Mammary epithelial cell (primary cell): ENCODE data around the gene MTX2.

Experiments used
- EZH2 ChIP-seq: IDR thresholded peaks from 2 replicates; pipeline ENCODE4 v1.6.1; 2012; ENCODE audit warnings: low read length, inconsistent platforms, borderline replicate concordance
- TF ChIP-seq, protein P1 (sequence below), 2 donors: IDR thresholded peaks in 1 of 2; conservative IDR thresholded peaks in 1 of 2; 2 replicates each; pipeline ENCODE4 v1.5.1; 2011 to 2012; ENCODE audit warnings: inconsistent platforms in 2 of 2, low read length in 2 of 2, mild to moderate bottlenecking in 2 of 2, control low read depth in 1 of 2, low read depth in 1 of 2; ENCODE audit not compliant: insufficient read depth in 1 of 2; ENCODE audit errors: extremely low read depth in 1 of 2

DNA sequence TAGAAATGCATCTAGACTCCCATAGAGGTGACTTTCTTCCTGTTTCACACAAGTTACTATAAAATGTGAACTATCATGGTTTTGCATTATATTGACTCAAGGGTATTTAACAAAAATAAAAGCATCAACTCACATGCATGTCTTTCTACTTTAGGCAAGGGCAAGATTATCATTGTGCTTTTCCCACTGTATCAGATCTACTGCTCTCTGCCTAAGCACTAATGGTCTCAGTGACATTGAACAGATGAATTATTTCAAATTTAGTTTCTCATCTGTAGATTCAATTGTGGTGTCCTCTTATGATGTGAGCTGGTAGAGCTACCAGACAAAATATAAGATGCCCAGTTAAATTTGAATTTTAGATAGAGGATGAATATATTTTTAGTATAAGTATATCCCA lies 113.9 kb downstream of the MTX2 start:
- TF ChIP-seq, protein P1, sequence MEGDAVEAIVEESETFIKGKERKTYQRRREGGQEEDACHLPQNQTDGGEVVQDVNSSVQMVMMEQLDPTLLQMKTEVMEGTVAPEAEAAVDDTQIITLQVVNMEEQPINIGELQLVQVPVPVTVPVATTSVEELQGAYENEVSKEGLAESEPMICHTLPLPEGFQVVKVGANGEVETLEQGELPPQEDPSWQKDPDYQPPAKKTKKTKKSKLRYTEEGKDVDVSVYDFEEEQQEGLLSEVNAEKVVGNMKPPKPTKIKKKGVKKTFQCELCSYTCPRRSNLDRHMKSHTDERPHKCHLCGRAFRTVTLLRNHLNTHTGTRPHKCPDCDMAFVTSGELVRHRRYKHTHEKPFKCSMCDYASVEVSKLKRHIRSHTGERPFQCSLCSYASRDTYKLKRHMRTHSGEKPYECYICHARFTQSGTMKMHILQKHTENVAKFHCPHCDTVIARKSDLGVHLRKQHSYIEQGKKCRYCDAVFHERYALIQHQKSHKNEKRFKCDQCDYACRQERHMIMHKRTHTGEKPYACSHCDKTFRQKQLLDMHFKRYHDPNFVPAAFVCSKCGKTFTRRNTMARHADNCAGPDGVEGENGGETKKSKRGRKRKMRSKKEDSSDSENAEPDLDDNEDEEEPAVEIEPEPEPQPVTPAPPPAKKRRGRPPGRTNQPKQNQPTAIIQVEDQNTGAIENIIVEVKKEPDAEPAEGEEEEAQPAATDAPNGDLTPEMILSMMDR (conservative IDR thresholded peaks at IDR 0.05 in 1 of 2, IDR thresholded peaks at IDR 0.05 in 1 of 2; ENCODE audit: extremely low read depth in 1 of 2, insufficient read depth in 1 of 2, low read depth in 1 of 2, low read length in 2 of 2) = no peak
- TF ChIP-seq EZH2 = no peak
